WTC11 (cell line): Measurements from ENCODE around the gene VIPR2. TPM values are rescaled to one million over a fixed set of nuclear protein-coding genes. Genes with fewer than 3 reads are reported as not detected.

Experiments used
- ATAC-seq: fragments of 200-7000 bp; cut with Tn5 transposase; 2 replicates; pipeline ENCODE4 v1.10.0; 2021; ENCODE audit warnings: mild to moderate bottlenecking, moderate library complexity
- CTCF ChIA-PET: fragments of 300-600 bp; sonication (Branson Sonifier 250); formaldehyde crosslinking; loops from one replicate; lab custom pipeline; 2021; ENCODE audit warnings: antibody characterized with exemption; lab: Charles Lee
- POLR2A ChIA-PET: fragments of 350-600 bp; sonication (Branson Sonifier 250); formaldehyde crosslinking; loops from one replicate; lab custom pipeline; 2021; ENCODE audit warnings: antibody characterized with exemption; lab: Charles Lee
- DNase-seq: peaks from one replicate; pipeline ENCODE4 v3.0.0; 2021; ENCODE audit warnings: low spot score
- H3K27ac Mint-ChIP-seq: 2 replicates; pipeline ENCODE4 v1.8.0; 2021; ENCODE audit warnings: mixed read lengths
- H3K27me3 Mint-ChIP-seq: 2 replicates; pipeline ENCODE4 v1.8.0; 2021; ENCODE audit warnings: low read depth, mild to moderate bottlenecking, moderate library complexity, mixed read lengths
- H3K36me3 Mint-ChIP-seq: 2 replicates; pipeline ENCODE4 v1.8.0; 2021; ENCODE audit warnings: mixed read lengths
- H3K4me1 Mint-ChIP-seq: 2 replicates; pipeline ENCODE4 v1.8.0; 2022; ENCODE audit warnings: mixed read lengths
- H3K4me3 Mint-ChIP-seq: 2 replicates; pipeline ENCODE4 v1.8.0; 2021; ENCODE audit warnings: mild to moderate bottlenecking, moderate library complexity, mixed read lengths
- H3K9me3 Mint-ChIP-seq: 2 replicates; pipeline ENCODE4 v1.8.0; 2021; ENCODE audit warnings: mixed read lengths
- AFF4 ChIP-seq: sonication (generic); formaldehyde crosslinking; IDR thresholded peaks from 2 replicates; pipeline ENCODE4 v1.8.1; 2023; ENCODE audit warnings: mild to moderate bottlenecking, missing genetic modification reagents, borderline replicate concordance
- ATF1 ChIP-seq: sonication (generic); formaldehyde crosslinking; IDR thresholded peaks from 2 replicates; pipeline ENCODE4 v1.8.1; 2023; ENCODE audit warnings: mild to moderate bottlenecking, moderate library complexity, missing genetic modification reagents
- ATF2 ChIP-seq: sonication (generic); formaldehyde crosslinking; IDR thresholded peaks from 2 replicates; pipeline ENCODE4 v1.8.1; 2022; ENCODE audit warnings: low read depth, missing genetic modification reagents, borderline replicate concordance
- E2F1 ChIP-seq: sonication (generic); formaldehyde crosslinking; IDR thresholded peaks from 2 replicates; pipeline ENCODE4 v1.8.0; 2022; ENCODE audit warnings: mild to moderate bottlenecking, missing genetic modification reagents
- ETV6 ChIP-seq: sonication (generic); formaldehyde crosslinking; IDR thresholded peaks from 2 replicates; pipeline ENCODE4 v1.8.1; 2022; ENCODE audit warnings: mild to moderate bottlenecking, missing genetic modification reagents
- IRF1 ChIP-seq: sonication (generic); formaldehyde crosslinking; IDR thresholded peaks from 2 replicates; pipeline ENCODE4 v1.8.0; 2023; ENCODE audit warnings: missing genetic modification reagents
- IRF2 ChIP-seq: sonication (generic); formaldehyde crosslinking; IDR thresholded peaks from 2 replicates; pipeline ENCODE4 v1.8.0; 2022; ENCODE audit warnings: low read depth, missing genetic modification reagents, borderline replicate concordance
- JUN ChIP-seq: sonication (generic); formaldehyde crosslinking; IDR thresholded peaks from 2 replicates; pipeline ENCODE4 v1.8.0; 2023; ENCODE audit warnings: mild to moderate bottlenecking, missing genetic modification reagents
- KAT7 ChIP-seq: sonication (generic); formaldehyde crosslinking; IDR thresholded peaks from 2 replicates; pipeline ENCODE4 v1.8.1; 2023; ENCODE audit warnings: missing genetic modification reagents, mild to moderate bottlenecking, borderline replicate concordance
- MLX ChIP-seq: sonication (generic); formaldehyde crosslinking; IDR thresholded peaks from 2 replicates; pipeline ENCODE4 v1.8.1; 2023; ENCODE audit warnings: mild to moderate bottlenecking, missing genetic modification reagents, moderate library complexity
- NR1H2 ChIP-seq: sonication (generic); formaldehyde crosslinking; IDR thresholded peaks from 2 replicates; pipeline ENCODE4 v1.9.0; 2021; ENCODE audit warnings: mild to moderate bottlenecking, moderate library complexity, missing genetic modification reagents
- NR2C2 ChIP-seq: sonication (generic); formaldehyde crosslinking; IDR thresholded peaks from 2 replicates; pipeline ENCODE4 v1.8.0; 2022; ENCODE audit warnings: mild to moderate bottlenecking, missing genetic modification reagents
- NR3C1 ChIP-seq: sonication (generic); formaldehyde crosslinking; conservative IDR thresholded peaks from 2 replicates; pipeline ENCODE4 v1.8.1; 2023; ENCODE audit warnings: low read depth, mild to moderate bottlenecking, missing genetic modification reagents
- PRDM15 ChIP-seq: sonication (generic); formaldehyde crosslinking; IDR thresholded peaks from 2 replicates; pipeline ENCODE4 v1.8.0; 2022; ENCODE audit warnings: missing genetic modification reagents
- PREB ChIP-seq: sonication (generic); formaldehyde crosslinking; IDR thresholded peaks from 2 replicates; pipeline ENCODE4 v1.8.1; 2022; ENCODE audit warnings: mild to moderate bottlenecking, missing genetic modification reagents, moderate library complexity, borderline replicate concordance
- RORB ChIP-seq: fragments of 250-450 bp; sonication (Bioruptor Pico); IDR thresholded peaks from 2 replicates; pipeline ENCODE4 v1.9.0; 2021; ENCODE audit warnings: mild to moderate bottlenecking
- SMAD4 ChIP-seq: sonication (generic); formaldehyde crosslinking; IDR thresholded peaks from 2 replicates; pipeline ENCODE4 v1.8.0; 2022; ENCODE audit warnings: mild to moderate bottlenecking, missing genetic modification reagents
- TP53 ChIP-seq: sonication (generic); formaldehyde crosslinking; IDR thresholded peaks from 2 replicates; pipeline ENCODE4 v1.8.1; 2023; ENCODE audit warnings: mild to moderate bottlenecking, missing genetic modification reagents
- ZNF281 ChIP-seq: sonication (generic); formaldehyde crosslinking; IDR thresholded peaks from 2 replicates; pipeline ENCODE4 v1.8.0; 2023; ENCODE audit warnings: mild to moderate bottlenecking, missing genetic modification reagents
- ZNF425 ChIP-seq: fragments of 250-450 bp; sonication (Bioruptor Pico); conservative IDR thresholded peaks from 2 replicates; pipeline ENCODE4 v1.9.0; 2021; ENCODE audit warnings: mild to moderate bottlenecking
- total RNA-seq: library from RNA; stranded (reverse); gene quantifications from 3 replicates; pipeline ENCODE4 v1.2.3, GENCODE V29; 2021

The VIPR2 gene
- total RNA-seq, 1 experiment from 2014 or later: 7.5 TPM

GRCh38 chr7:159008417-159008816, 136.2 kb downstream of the VIPR2 start:
- Mint-ChIP-seq H3K4me1 (peaks cover 5% of the 10 kb centered on the region; the same call in 1 of the 2 replicates), H3K27me3 (no peaks in the 10 kb centered on the region), H3K9me3 (no peaks in the 10 kb centered on the region), H3K27ac (no peak overlapping the region), H3K36me3 (no peaks in the 10 kb centered on the region), H3K4me3 (no peak overlapping the region)
- ChIA-PET POLR2A (no interaction called here), CTCF (no interaction called here)
- ATAC-seq (no peak), DNase-seq (no peak)
- TF ChIP-seq NR1H2 (no peak), JUN (no peak), ETV6 (CRISPR knock-in tag) (no peak), TP53 (no peak), PREB (no peak), PRDM15 (no peak), RORB (CRISPR knock-in tag) (no peak), E2F1 (no peak), ZNF425 (CRISPR knock-in tag) (no peak), IRF2 (CRISPR knock-in tag) (no peak), MLX (CRISPR knock-in tag) (no peak), ZNF281 (CRISPR knock-in tag) (no peak), AFF4 (CRISPR knock-in tag) (no peak), NR3C1 (CRISPR knock-in tag) (no peak), ATF1 (CRISPR knock-in tag) (no peak), SMAD4 (CRISPR knock-in tag) (no peak), ATF2 (no peak), KAT7 (CRISPR knock-in tag) (no peak), IRF1 (CRISPR knock-in tag) (no peak), NR2C2 (no peak)
